DND-41 (cell line): ENCODE measurements around the gene NT5C1A.

Experiments
- ATAC-seq: fragments of 200-7000 bp; cut with Tn5 transposase; 3 replicates; pipeline ENCODE4 v1.9.1; 2021; ENCODE audit warnings: low read depth; ENCODE audit not compliant: insufficient read depth
- DNase-seq: peaks from one replicate; pipeline ENCODE4 v3.0.0-alpha.2; 2020
- H2AFZ ChIP-seq: 2 replicates; pipeline ENCODE4 v1.6.0; 2012; ENCODE audit warnings: low read depth, low read length
- H3K27ac ChIP-seq: 2 replicates; pipeline ENCODE4 v1.5.1; 2012; ENCODE audit warnings: low read length, inconsistent platforms
- H3K27me3 ChIP-seq: fragments of 200-600 bp; sonication (generic); 2 replicates; pipeline ENCODE4 v1.6.0; 2012; ENCODE audit warnings: low read length, mild to moderate bottlenecking, inconsistent platforms; ENCODE audit not compliant: insufficient read depth, poor library complexity
- H3K36me3 ChIP-seq: 2 replicates; pipeline ENCODE4 v1.5.1; 2012; ENCODE audit warnings: low read length, inconsistent platforms; ENCODE audit not compliant: insufficient read depth
- H3K4me1 ChIP-seq: 2 replicates; pipeline ENCODE4 v1.5.1; 2012; ENCODE audit warnings: mild to moderate bottlenecking, low read length; ENCODE audit not compliant: insufficient read depth
- H3K4me2 ChIP-seq: 2 replicates; pipeline ENCODE4 v1.6.0; 2012; ENCODE audit warnings: mild to moderate bottlenecking, moderate library complexity, low read length, inconsistent platforms; ENCODE audit not compliant: insufficient read depth
- H3K4me3 ChIP-seq, 2 experiments: fragments of 200-600 bp in 1 of 2; shearing (Covaris generic) in 1 of 2; 2 replicates each; pipeline ENCODE4 v1.5.1; 2012 to 2016; ENCODE audit warnings: inconsistent platforms in 2 of 2, low read length in 2 of 2, mild to moderate bottlenecking in 2 of 2, low read depth in 1 of 2, moderate library complexity in 1 of 2
- H3K79me2 ChIP-seq: 2 replicates; pipeline ENCODE4 v1.6.0; 2012; ENCODE audit warnings: low read length, inconsistent platforms; ENCODE audit not compliant: insufficient read depth
- H3K9ac ChIP-seq: 2 replicates; pipeline ENCODE4 v1.6.0; 2012; ENCODE audit warnings: low read depth, mild to moderate bottlenecking, inconsistent platforms, low read length, moderate library complexity
- H3K9me3 ChIP-seq: 2 replicates; pipeline ENCODE4 v1.5.1; 2012; ENCODE audit warnings: low read length, moderate library complexity, mild to moderate bottlenecking, inconsistent platforms; ENCODE audit not compliant: insufficient read depth, severe bottlenecking
- H4K20me1 ChIP-seq: 2 replicates; pipeline ENCODE4 v1.6.0; 2012; ENCODE audit warnings: low read length; ENCODE audit not compliant: insufficient read depth
- EZH2 ChIP-seq: IDR thresholded peaks from 3 replicates; pipeline ENCODE4 v1.6.1; 2012; ENCODE audit warnings: borderline replicate concordance, low read depth, mild to moderate bottlenecking, moderate library complexity, low read length, inconsistent platforms; ENCODE audit not compliant: severe bottlenecking
- TF ChIP-seq, protein P1 (sequence below): IDR thresholded peaks from 2 replicates; pipeline ENCODE4 v1.5.1; 2012; ENCODE audit warnings: borderline replicate concordance, low read length, moderate library complexity, mild to moderate bottlenecking; ENCODE audit not compliant: poor library complexity, severe bottlenecking; ENCODE audit errors: extremely low read depth

Gene NT5C1A

DNA sequence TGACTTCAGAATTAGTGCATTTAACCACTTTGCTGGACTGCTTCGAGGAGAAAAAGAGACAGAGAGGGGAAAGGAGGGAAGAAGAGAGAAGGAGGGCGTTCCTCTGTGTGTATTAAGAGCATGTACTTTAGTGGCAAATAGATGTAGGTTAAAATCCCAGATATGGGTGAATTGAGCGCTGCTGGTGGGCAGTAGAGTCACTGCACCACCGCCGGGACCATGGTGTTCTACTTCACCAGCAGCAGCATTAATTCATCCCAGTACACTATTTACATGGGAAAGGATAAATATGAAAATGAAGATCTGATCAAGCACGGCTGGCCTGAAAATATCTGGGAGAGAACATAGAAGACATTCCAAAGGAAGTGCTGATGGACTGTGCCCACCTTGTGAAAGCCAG lies 45.9 kb upstream of the NT5C1A start:
- Histone ChIP-seq H3K4me1 (no peaks in the 10 kb centered on the region), H3K4me2 (no peak overlapping the region), H3K27me3 (peaks cover 25% of the 10 kb centered on the region), H4K20me1 (no peaks in the 10 kb centered on the region; the same call in 1 of the 2 replicates), H3K79me2 (no peaks in the 10 kb centered on the region), H3K36me3 (no peaks in the 10 kb centered on the region), H3K9ac (no peak overlapping the region), H3K9me3 (no peaks in the 10 kb centered on the region), H3K4me3 (no peak overlapping the region), H2AFZ (no peak overlapping the region), H3K27ac (no peak overlapping the region)
- TF ChIP-seq EZH2, result no peak
- TF ChIP-seq, protein P1, sequence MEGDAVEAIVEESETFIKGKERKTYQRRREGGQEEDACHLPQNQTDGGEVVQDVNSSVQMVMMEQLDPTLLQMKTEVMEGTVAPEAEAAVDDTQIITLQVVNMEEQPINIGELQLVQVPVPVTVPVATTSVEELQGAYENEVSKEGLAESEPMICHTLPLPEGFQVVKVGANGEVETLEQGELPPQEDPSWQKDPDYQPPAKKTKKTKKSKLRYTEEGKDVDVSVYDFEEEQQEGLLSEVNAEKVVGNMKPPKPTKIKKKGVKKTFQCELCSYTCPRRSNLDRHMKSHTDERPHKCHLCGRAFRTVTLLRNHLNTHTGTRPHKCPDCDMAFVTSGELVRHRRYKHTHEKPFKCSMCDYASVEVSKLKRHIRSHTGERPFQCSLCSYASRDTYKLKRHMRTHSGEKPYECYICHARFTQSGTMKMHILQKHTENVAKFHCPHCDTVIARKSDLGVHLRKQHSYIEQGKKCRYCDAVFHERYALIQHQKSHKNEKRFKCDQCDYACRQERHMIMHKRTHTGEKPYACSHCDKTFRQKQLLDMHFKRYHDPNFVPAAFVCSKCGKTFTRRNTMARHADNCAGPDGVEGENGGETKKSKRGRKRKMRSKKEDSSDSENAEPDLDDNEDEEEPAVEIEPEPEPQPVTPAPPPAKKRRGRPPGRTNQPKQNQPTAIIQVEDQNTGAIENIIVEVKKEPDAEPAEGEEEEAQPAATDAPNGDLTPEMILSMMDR, result no peak
- DNase-seq, result no peak
- no peak for ATAC-seq

- H3K9me3 ChIP-seq, result no peaks in the 10 kb centered on the region
- no peak overlapping the region for H2AFZ ChIP-seq
- no peak overlapping the region for H3K9ac ChIP-seq
- no peaks in the 10 kb centered on the region for H4K20me1 ChIP-seq
- no peak overlapping the region for H3K27ac ChIP-seq
- H3K79me2 ChIP-seq, result no peaks in the 10 kb centered on the region
- DNase-seq (no peak), ATAC-seq (no peak)
- no peak overlapping the region for H3K4me2 ChIP-seq
- no peak for TF ChIP-seq EZH2
- TF ChIP-seq, protein P1, result no peak
- no peaks in the 10 kb centered on the region for H3K36me3 ChIP-seq
- H3K4me1 ChIP-seq, result no peaks in the 10 kb centered on the region
- H3K27me3 ChIP-seq, result peaks cover 29% of the 10 kb centered on the region
- H3K4me3 ChIP-seq, result no peak overlapping the region
These were observed 41.6 kb upstream of the NT5C1A start for GRCh38 chr1:39713557-39713956.

DNA sequence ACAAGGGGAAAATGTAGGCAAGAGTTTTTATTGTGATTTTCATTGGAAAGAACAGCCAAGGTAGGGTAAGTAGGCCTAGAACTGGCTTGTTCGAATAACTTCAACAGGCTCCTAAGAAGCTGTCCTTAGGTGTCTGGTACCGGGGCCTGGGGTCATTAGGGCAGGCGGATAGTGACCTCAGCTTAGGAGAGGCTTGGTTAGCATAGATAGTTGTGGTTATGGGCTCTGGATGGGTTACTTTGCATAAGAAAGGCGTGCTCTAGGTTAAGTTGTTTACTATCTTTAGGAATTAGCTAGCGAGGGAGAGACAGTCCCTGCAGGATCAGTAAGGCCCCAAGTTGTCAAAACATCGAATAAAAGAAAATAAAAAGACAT lies 40.0 kb upstream of the NT5C1A start:
- ATAC-seq (no peak), DNase-seq (no peak)
- H3K36me3 ChIP-seq, result no peaks in the 10 kb centered on the region
- H3K27me3 ChIP-seq, result peaks cover 18% of the 10 kb centered on the region
- H3K4me1 ChIP-seq, result no peaks in the 10 kb centered on the region
- no peak overlapping the region for H3K27ac ChIP-seq
- TF ChIP-seq, protein P1, result no peak
- no peak for TF ChIP-seq EZH2
- H3K79me2 ChIP-seq, result no peaks in the 10 kb centered on the region
- H3K4me3 ChIP-seq, result no peak overlapping the region
- H2AFZ ChIP-seq, result no peak overlapping the region
- no peak overlapping the region for H3K4me2 ChIP-seq
- H4K20me1 ChIP-seq, result no peaks in the 10 kb centered on the region
- no peaks in the 10 kb centered on the region for H3K9me3 ChIP-seq
- H3K9ac ChIP-seq, result no peak overlapping the region
